Fibroblast of skin of right quadriceps (primary cell): Measurements from ENCODE around the gene DNAH10.
"Not testable (repeated sequence)": the region's sequence is repeated elsewhere in the genome, so short reads cannot be mapped to it uniquely, and the experiment has no call there.

ENCODE experiments used
- DNase-seq: peaks from one replicate; pipeline ENCODE4 v3.0.0-alpha.2; 2013

The DNAH10 gene

DNA sequence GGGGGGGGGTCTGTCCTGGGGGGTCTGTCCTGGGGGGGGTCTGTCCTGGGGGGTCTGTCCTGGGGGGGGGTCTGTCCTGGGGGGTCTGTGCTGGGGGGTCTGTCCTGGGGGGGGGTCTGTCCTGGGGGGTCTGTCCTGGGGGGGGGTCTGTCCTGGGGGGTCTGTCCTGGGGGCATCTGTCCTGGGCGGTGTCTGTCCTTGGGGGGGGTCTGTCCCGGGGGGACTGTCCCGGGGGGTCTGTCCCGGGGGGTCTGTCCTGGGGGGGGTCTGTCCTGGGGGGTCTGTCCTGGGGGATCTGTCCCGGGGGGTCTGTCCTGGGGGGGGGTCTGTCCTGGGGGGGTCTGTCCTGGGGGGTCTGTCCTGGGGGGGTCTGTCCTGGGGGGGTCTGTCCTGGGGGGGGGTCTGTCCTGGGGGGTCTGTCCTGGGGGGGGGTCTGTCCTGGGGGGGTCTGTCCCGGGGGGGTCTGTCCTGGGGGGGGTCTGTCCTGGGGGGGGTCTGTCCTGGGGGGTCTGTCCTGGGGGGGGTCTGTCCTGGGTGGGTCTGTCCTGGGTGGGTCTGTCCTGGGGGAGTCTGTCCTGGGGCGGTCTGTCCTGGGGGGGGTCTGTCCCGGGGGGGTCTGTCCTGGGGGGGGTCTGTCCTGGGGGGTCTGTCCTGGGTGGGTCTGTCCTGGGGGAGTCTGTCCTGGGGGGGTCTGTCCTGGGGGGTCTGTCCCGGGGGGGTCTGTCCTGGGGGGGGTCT is 149.7 kb downstream of the DNAH10 start:
- not testable (repeated sequence) for DNase-seq

DNA sequence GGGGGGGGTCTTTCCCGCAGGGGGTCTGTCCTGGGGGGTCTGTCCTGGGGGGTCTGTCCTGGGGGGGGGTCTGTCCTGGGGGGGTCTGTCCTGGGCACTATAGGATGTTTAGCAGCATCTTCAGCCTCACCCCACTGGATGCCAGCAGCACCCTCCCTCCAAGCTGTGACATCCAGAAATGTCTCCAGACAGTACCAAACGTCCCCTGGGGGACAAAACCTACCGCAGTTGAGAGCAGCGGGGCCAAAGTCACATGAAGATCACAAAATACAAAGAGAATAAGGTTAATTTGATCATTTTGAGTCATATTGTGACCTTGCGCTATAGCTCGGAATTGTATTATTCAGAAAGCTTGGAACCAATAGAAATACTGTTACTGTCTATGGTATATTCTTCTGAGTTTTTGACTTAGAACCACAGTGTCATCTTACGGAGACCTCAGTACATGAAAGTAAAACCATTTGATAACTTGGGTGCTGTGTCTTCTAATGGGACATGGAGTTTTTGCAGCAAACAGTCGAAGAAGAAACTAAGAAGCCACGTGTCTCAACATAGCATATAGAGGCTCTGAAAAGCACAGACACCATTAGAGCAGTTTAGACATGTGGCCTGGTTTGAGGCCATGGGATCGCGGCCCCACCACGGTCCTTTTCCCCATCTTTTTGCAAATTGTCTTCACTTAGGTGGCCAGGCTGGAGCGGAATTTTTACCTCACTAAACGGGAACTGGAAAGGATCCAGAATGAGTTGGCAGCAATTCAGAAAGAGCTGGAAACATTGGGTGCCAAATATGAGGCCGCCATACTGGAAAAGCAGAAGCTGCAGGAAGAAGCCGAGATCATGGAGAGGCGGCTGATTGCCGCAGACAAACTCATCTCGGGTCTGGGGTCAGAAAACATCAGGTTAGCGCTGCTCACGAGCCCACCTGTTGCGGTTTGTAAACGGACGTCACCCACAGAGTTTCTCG is 150.6 kb downstream of the DNAH10 start:
- DNase-seq: peak; percentile 16

DNA sequence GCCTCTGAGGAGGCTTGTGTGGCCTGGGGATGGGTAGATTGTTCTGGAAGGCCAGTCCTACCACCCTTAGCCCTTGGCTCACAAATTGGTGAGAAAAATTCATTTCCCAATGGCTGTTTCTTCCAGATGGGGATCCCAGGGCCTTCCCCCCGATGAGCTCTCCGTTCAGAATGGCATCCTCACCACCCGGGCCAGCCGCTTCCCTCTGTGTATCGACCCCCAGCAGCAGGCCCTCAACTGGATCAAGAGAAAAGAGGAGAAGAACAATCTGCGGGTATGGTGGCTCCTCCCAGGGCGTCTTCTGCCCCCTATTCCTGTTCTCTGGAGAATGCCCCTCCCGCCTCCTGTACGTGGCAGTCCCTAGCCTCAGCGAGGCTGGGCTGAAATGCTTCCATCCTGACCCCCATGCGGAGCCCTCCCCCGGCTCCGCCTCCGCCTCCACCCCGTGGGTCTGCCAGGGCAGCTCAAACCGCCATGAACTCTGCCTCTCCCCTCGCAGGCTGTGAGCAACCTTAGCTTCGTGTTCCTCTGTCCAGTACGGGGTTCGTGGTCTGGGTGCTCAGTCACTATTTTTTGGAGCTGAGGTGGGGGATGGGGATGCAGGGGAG is 152.7 kb downstream of the DNAH10 start:
- no peak for DNase-seq

DNA sequence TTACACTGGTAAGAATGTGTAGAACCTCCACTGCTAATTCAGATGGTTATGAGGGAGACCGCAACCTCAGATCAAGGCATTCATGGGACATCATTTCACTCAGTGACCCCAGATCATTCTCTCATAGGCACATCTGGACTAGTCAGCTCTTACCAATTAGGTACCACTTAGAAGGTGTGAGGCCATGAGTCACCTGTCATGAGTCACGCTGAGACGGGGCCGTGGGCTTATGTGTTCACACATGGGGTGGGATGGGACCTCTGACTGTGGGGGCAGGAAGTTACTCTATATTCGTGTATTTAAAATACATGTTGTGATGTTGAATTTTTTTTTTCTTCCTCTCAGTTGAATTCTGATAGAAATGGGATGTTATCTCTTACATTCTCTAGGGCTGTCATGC is 154.6 kb downstream of the DNAH10 start:
- DNase-seq: peak; percentile 59

DNA sequence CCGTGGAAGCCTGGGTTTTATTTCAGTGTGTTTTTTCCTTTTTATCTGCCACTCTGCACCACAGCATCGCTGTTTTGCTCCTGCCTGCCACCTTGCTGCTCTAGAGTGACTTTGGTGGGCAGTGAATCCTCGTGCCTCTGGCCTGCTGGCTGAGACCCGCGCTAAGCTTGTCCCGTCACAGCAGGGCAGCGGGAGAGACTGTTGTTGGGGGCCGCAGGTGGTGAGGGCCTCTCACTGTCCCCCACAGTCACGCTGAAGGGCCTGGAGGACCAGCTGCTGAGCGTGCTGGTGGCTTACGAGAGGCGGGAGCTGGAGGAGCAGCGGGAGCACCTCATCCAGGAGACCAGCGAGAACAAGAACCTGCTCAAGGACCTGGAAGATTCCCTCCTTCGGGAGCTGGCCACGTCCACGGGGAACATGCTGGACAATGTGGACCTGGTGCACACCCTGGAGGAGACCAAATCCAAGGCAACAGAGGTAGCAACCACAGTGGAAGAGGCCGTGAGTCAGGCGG is 155.3 kb downstream of the DNAH10 start:
- DNase-seq: no peak

DNA sequence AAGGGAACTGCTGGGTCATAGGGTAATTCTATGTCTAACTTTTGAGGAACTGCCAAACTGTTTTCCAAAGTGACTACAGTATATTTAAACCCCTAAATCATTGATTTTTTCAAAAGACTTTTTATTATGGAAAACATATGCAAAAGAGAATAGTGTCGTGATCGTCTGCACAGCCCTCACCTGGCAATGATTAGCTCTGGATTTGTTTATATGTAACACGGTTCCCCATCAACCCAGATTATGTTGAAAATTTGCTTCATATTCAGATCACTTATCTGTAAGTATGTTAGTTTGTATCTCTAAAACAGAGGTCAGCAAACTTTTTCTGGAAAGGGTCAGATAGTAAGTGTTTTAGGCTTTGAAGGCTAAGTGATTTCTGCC is 157.9 kb downstream of the DNAH10 start:
- no peak for DNase-seq

DNA sequence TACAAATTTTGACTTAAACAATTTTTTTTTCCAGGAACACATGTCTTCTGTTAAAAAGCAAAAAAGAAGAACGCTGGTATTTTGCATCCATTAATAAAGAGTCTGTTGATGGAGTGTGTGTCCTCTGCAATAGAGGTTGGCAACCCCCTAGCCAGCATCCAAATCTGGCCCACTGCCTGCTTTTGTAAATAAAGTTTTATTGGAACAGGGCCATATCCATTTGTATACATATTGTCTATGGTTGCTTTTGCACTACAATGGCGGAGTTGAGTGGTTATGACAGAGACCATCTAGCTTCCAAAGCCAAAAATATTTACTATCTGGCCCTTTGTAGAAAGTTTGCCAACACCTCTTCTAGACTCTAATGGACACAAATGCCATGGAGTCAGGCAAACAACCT is 160.9 kb downstream of the DNAH10 start:
- no peak for DNase-seq

DNA sequence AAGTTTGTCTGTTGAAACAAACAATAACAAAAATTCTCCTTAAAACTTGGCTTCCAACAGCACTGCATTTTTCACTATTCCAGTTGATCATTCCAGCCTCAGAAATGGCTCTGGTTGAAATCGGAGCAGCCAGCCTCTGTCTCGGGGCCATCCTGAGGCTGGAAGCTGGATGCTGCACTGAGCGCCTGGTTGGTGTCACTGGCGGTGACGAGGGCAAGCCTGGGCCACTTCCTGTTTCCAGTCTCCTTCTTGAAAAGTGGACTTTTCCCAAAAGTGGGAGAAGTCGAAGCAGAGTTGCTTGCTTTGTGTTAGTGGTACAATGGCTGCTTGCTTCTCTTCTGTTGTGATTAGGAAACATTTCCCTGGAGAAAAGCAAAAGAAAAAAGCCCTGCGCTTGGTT is 161.8 kb downstream of the DNAH10 start:
- DNase-seq: no peak

DNA sequence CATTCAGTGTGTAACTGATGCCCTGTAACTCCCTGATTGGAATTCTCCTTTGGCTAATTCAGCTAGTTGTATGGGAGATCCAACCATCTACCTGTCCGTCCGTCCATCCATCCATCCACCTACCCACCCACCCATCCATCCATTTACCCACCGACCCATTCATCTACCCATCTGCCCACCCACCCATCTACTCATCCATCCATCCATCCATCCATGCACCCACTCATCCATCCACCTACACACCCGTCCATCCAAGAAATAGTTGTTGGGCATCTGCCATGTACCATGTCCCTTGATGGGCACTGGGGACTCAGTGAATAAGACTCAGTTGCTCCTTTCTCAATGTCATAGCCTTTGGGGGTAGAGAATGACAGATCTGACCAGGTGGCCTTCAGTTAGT is 162.4 kb downstream of the DNAH10 start:
- DNase-seq: no peak

DNA sequence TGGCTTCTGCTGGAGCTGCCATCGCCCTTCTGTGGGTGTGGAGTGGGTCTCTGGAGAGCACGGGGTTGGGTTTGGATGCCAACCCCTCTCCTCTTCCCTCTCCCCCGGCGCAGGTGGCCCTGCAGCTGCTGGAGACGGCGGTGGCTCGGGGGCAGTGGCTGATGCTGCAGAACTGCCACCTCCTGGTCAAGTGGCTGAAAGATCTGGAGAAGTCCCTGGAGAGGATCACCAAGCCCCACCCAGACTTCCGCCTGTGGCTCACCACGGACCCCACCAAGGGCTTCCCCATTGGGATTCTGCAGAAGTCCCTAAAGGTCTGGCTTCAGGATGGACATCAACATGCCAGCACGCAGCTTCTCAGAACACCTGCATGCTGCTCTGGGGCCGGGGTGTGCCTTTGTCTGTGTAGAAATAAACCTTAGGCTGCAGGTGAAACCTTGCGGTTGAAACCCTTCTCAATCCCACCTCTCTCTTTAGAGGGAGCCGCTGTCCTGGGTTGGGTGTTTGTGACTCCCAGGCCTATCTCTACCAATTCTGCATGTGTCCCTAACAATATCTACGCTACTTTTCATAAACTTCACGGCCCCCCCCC is 166.3 kb downstream of the DNAH10 start:
- no peak for DNase-seq

DNA sequence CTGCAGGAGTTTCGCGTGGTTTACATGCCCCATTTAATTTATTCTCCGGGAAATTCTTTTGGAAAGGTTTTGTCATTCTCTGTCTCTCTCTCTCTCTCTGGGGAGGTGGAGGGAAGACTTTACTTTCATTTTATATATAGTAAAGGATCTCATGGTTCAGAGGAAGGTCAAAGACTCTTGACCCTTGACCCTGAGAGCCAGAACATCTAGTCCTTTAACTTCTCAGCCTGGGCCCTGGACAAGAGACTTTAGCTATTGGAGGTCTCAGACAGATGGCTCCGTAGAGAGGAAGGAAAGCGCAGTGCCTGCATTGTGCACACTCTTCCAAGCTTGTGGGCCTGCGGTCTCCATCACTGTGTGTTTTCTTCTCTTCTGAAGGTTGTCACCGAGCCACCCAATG is 166.8 kb downstream of the DNAH10 start:
- DNase-seq: no peak

DNA sequence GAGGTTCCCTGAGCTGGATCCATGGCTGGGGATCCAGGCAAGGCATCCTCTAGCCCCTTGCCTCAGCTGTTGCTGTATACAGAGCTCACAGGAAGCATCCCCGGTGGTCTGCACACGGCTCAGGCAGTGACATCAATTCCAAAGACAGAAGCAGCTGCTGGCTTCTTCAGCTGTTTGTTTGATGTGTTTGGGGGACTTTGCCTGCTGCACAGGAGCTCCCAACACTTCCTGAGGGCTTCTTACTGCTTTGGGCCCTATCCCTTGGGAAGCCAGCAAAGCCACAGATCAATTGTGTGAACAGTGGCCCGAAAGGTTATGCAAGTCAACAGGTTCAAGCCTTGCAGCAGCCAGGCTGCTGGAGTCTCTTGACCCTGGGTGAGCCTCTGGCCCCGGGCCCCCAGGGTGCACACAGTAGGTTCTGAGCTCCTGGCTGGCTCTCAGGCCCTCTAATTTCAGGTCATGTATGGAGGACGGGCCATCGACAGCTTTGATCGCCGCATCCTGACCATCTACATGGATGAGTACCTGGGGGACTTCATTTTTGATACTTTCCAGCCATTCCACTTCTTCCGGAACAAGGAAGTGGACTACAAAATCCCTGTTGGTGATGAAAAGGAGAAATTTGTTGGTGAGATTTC is 168.0 kb downstream of the DNAH10 start:
- DNase-seq: no peak

DNA sequence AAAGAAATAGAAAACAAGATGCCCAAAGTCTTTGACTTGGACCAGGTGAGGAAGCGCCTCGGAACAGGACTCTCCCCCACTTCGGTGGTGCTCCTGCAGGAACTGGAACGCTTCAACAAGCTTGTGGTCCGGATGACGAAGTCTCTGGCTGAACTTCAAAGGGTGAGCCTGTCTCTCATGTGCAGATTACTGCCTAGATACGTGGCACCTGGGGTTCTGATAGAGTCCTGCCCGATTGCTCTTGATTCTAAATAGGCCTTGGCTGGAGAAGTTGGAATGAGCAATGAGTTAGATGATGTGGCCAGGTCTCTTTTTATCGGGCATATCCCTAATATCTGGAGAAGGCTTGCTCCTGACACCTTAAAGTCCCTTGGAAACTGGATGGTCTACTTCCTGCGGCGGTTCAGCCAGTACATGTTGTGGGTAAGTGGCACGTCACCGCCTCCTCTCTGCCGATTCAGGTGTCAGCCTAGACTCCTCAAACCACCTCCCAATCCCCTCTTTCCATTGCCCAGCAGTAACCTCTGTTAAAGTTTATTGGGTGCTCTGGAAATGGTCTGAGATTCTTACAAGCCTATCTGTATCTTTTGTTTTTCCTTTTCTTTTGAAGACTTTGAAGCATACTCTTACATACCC is 169.7 kb downstream of the DNAH10 start:
- DNase-seq: no peak

DNA sequence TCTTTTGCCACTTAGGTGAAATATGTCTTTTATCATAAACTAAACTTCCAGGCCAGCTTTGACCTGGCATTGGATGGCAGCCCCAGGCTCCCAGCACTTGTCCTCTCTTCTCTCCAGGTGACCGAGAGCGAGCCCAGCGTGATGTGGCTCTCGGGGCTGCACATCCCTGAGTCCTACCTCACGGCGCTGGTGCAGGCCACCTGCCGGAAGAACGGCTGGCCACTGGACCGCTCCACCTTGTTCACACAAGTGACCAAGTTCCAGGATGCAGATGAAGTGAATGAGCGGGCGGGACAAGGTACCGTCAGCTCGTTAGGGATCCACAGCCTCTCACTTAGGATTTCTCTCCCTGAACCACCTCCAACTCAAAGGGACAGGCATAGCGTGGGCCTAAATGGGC is 171.1 kb downstream of the DNAH10 start:
- DNase-seq: no peak

DNA sequence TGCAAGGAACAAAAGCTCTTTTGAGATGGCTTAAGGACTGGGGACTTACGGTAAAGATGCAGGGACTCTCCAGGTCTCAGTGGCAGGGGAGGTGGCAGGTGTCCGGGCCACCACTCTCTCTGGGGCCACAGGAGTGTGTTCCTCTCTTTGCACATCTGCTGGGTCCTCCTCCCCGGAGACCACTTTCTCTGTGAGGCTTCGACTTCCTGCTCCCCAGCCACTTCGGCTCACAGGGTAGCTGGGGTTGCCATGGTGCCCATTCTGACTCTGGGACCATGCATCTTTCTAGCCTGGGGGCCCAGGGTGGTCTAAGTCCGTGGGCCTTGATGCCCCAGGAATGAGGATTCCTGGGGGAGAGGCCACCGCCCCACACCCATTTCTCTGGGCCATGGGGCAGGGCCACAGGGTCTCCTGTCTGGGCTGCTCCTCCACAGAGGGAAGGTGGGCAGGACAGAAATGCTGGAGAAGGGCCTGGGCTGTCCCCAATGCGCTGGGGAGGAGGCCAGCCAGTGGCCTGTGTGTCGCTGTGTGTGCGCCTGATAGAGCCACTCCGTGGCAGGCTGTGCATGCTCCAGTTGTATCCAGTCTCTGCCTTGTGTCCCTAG is 172.0 kb downstream of the DNAH10 start:
- no peak for DNase-seq

DNA sequence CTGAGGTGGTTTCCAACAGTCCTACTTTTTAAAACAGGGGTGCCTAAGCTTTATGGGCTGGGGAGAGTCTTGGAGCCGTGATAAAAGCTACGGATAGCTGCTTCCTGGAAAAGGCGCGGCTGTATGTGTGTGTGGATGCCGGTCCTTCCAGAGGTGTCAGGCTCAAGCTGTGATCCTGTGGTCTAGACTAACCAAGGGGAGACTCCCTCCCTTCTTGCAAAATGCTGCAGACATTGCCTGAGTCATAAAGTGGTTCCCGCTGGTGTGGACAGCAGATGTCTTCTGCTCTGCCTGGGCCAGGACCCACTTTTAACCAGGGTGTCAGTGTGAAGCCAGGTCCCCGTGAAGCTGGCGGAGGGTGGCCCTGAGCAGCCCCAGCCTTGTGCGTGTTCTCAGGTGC is 172.7 kb downstream of the DNAH10 start:
- peak; percentile 54 for DNase-seq

DNA sequence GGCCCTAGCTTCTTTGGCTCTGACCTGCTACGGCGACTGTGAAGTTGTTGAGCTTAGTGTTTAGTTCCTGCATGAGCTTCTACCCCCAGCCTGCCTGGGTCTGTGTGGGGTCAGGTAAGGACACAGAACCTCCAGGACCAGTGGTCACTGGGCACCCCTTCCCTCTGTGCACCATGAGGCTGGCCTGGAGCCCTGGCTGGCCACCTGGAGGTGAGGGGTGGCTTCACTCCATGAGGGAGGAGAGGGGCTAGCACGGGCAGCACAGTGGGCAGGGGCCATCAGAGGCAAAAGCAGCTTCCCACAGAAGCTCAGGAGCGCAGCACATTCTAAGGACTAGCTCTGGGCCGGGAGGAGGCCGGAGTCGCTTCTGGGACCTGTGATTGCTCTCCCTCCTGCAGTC is 173.9 kb downstream of the DNAH10 start:
- no peak for DNase-seq

DNA sequence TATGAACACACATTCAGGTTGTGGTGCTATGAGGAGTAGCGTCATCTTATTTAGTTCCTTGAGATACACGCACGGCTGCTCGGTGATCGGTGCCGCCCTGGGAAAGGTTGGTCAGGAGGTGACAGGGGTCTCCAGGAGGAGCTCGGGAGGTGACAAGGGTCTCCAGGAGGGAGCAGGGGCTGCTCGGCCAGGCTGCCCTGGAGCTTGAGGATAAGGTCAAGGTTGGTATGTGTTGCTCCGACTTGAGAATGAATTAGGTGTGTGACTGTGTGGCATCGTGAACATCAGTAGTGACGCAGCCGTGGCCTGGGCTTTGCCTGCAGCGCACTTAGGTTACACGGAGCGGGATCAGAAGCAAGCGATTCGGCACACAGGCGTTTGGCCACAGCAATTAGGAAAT is 174.4 kb downstream of the DNAH10 start:
- DNase-seq: no peak

DNA sequence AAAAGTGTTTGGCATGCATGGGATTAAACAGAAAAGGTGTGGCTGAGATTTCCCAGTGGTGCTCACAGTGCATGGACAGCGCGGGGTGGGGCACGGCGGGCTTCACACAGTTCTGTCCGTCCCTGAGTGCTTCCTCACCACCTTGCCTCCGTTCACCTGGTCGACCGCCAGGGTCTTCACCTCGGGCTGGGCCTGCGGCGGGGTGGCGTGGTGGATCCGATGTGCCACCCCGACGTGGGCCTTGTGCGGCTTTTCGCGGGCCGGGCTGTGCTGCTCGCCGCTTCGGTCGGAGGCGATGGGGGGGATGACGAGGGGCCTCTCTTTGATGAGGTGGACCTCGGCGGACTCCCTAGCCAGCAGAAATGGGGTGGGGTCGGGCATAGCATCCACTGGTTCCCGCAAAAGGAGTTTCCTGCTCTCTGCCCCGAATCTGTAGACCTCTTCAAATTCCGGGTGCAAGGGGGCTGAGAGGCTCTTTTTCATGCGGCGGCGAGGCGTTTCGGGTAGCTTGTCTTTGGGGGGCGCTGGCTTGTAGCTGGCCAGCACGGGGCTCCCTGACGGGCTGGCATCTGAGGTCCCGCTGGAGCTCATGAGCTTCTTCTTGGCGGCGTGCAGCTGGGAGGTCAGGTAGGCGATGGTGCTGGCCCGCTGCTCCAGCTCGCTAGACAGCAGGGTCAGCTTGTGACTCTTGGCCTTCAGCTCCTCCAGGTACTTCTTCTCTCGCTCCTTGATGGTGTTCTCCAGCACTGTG is 175.0 kb downstream of the DNAH10 start:
- DNase-seq: no peak

DNA sequence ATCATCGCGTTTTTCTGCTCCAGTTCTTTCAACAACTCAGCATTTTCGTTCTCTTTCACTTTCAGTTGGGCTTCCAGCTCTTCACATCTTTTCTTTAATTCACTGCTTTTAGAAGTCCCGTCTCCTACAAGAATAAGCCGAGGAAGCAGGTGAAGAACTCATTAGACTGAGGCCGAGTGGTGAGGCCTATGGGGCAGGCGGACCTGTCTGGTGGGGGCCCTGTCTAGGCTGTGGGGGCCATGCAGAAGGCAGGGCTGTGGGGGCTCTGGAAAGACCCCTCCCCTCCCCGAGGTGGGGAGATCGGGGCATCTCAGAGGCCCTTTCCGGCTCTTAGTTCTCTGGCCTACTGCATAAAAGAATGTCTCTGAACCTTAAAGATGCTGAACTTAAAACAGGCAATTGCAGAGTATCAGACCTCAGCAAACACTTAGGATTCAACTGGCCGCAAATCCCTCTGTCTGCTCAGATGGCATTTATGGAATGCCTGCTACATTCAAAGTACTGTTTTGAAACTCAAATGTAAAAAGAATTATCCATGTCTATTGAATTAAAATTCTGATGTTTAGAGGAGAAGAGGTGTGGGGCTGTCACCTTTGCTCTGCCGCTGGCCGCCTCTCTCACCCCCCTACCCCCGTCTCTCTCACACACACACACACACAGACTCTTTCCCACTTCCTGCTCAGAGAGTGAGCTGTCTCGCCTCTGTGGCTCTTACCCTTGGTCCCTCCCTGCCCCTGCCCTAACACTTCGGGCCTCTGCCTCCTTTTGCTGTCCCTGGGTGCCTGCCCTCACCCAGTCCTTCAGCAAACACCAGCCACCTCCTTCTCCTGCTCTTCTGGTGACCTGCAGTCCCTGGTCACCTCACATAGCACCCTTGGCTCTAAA is 175.8 kb downstream of the DNAH10 start:
- no peak for DNase-seq
